Activated CD4-positive, alpha-beta memory T cell treated with anti-CD3 and anti-CD28 coated beads for 36 hours (primary cell): Measurements from ENCODE around the gene DUSP22. TPM values are rescaled to one million over a fixed set of nuclear protein-coding genes. Genes with fewer than 3 reads are reported as not detected.
"Not testable (repeated sequence)": the region's sequence is repeated elsewhere in the genome, so short reads cannot be mapped to it uniquely, and the experiment has no call there.

ENCODE experiments used
- CTCF ChIA-PET: fragments of 350-600 bp; sonication (Branson Sonifier 250); formaldehyde crosslinking; loops from one replicate; lab custom pipeline; 2021; ENCODE audit warnings: antibody characterized with exemption, inconsistent platforms; lab: Charles Lee
- POLR2A ChIA-PET: fragments of 350-600 bp; sonication (Branson Sonifier 250); formaldehyde crosslinking; loops from one replicate; lab custom pipeline; 2021; ENCODE audit warnings: antibody characterized with exemption; lab: Charles Lee
- DNase-seq: peaks from one replicate; pipeline ENCODE4 v3.0.0-alpha.2; 2020
- H3K27ac Mint-ChIP-seq: one replicate; pipeline ENCODE4 v1.8.0; 2021; ENCODE audit warnings: mixed read lengths
- H3K27me3 Mint-ChIP-seq: one replicate; pipeline ENCODE4 v1.8.0; 2021; ENCODE audit warnings: mixed read lengths
- H3K36me3 Mint-ChIP-seq: one replicate; pipeline ENCODE4 v1.8.0; 2021; ENCODE audit warnings: mixed read lengths
- H3K4me1 Mint-ChIP-seq: one replicate; pipeline ENCODE4 v1.8.0; 2021; ENCODE audit warnings: low read depth, mixed read lengths
- H3K4me3 Mint-ChIP-seq: one replicate; pipeline ENCODE4 v1.8.0; 2021; ENCODE audit warnings: mild to moderate bottlenecking, mixed read lengths
- H3K9me3 Mint-ChIP-seq: one replicate; pipeline ENCODE4 v1.8.0; 2021; ENCODE audit warnings: mixed read lengths
- intact Hi-C: fragments of 100-400 bp; cut with micrococcal nuclease; formaldehyde crosslinking; loops from one replicate; pipeline ENCODE4 v1.15.1; 2023
- total RNA-seq, 2 experiments: library from RNA; stranded (reverse); gene quantifications; one replicate each; pipeline ENCODE4 v1.2.3, GENCODE V29; 2021

DUSP22 gene
- 10 to 100 TPM; 28.0 to 28.7 TPM for total RNA-seq

DNA sequence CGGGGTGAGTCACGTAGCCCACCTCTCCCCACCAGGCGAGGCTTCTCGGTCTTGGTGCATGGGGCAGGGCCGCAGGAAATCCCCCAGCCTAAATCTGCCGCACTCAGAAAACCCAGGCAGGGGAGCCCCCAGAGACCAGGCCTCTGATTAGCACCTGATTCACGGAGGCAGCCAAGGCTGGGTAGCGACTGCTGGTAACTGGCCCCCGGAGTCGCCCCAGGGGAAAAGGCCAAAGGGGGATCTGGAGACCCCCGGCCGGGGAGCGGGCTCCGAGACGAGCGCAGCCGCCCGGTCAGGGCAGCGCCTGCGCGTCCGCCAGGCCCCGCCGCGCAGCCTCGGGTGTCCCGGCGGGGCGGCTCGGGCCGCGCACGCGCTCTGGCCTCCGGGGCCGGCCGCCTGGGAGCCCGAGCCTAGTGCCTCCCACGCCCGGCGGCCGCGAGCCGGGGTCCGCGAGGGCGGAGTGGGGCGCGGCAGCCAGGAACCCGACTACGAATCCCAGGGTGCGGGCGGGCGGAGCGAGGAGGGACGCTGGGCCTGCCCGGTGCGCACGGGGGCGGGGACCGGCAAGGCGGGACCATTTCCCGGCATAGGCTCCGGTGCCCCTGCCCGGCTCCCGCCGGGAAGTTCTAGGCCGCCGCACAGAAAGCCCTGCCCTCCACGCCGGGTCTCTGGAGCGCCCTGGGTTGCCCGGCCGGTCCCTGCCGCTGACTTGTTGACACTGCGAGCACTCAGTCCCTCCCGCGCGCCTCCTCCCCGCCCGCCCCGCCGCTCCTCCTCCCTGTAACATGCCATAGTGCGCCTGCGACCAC, at the start of gene DUSP22:
Gene DUSP22 (plus strand): TSS at position 791 of the 809 bp plus-strand sequence. CDS start 53 bp downstream, outside the sequence.
- peak; percentile 87 for DNase-seq
- CTCF ChIA-PET, result interaction anchor here (1.0 kb wide), 1 partner anchor 103 kb away, joined by 3 read pairs; no protein-coding TSS in a partner anchor
- Mint-ChIP-seq H3K27me3 (peaks cover 1% of the 10 kb centered on the region), H3K4me3 (peak within 1 kb of the TSS; percentile 91), H3K4me1 (peaks cover 43% of the 10 kb centered on the region), H3K36me3 (peaks cover 3% of the 10 kb centered on the region), H3K9me3 (no peaks in the 10 kb centered on the region), H3K27ac (peak within 1 kb of the TSS; percentile 92)
- POLR2A ChIA-PET, result interaction anchor here (0.6 to 0.9 kb wide), 2 partner anchors 66 to 98 kb away, joined by 3 read pairs; no protein-coding TSS in a partner anchor
- intact Hi-C loops, result loop anchor here (1.0 to 5.0 kb wide), 5 partner anchors 27 to 215 kb away; no protein-coding TSS in a partner anchor

DNA sequence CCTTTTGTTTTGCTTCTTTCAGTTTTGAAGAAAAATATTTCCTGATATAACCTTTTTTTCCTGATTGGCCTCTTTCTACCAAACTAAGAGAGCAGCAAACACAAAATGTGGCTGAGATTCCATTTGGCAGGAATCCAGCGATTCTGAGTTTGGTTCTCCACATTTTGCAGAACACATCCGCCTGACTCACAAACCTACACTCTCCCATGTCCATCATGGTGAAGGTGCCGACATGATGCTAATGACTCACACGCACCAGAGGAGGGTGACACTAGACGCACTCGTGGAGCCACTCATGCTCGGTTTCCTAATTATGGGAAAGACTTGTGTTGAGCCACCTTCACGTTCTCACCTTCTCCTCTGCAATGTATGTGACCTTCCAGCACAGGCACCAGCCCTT, 45.9 kb upstream of the DUSP22 start:
- Mint-ChIP-seq H3K27me3 (peaks cover 3% of the 10 kb centered on the region), H3K27ac (no peak overlapping the region), H3K4me1 (peaks cover 6% of the 10 kb centered on the region), H3K9me3 (peaks cover 4% of the 10 kb centered on the region), H3K4me3 (no peak overlapping the region), H3K36me3 (no peaks in the 10 kb centered on the region)
- CTCF ChIA-PET, result no interaction called here
- no peak for DNase-seq
- POLR2A ChIA-PET, result no interaction called here
- intact Hi-C loops, result no loop called here

DNA sequence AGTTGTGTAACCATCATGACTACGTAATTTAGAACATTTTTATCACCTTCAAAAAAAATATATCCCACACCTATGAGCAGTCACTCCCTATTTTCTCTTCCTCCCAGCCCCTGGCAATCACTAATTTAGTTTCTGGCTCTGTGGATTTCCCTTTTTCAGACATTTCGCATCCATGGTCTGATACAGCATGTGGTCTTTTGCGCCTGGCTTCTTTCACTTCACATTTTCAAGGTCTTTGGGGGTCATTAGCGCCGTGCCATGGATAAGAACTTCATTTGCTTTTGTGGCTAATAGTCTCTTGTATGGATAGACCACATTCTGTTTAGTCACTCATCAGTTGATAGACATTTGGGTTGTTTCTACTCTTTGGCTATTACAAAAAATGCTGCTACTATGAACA, 44.9 kb upstream of the DUSP22 start:
- POLR2A ChIA-PET, result no interaction called here
- CTCF ChIA-PET, result no interaction called here
- intact Hi-C loops, result no loop called here
- no peak overlapping the region for H3K4me3 Mint-ChIP-seq
- H3K4me1 Mint-ChIP-seq, result peaks cover 16% of the 10 kb centered on the region
- H3K27me3 Mint-ChIP-seq, result no peaks in the 10 kb centered on the region
- peaks cover 4% of the 10 kb centered on the region for H3K9me3 Mint-ChIP-seq
- DNase-seq, result no peak
- no peaks in the 10 kb centered on the region for H3K36me3 Mint-ChIP-seq
- H3K27ac Mint-ChIP-seq, result no peak overlapping the region

GRCh38 chr6:248046-248445, 44.2 kb upstream of the DUSP22 start:
- CTCF ChIA-PET, intact Hi-C loops, H3K36me3 Mint-ChIP-seq, POLR2A ChIA-PET, H3K4me3 Mint-ChIP-seq, H3K9me3 Mint-ChIP-seq, H3K27me3 Mint-ChIP-seq, H3K27ac Mint-ChIP-seq, DNase-seq: not testable (repeated sequence)
- H3K4me1 Mint-ChIP-seq, result peaks cover 23% of the 10 kb centered on the region

DNA sequence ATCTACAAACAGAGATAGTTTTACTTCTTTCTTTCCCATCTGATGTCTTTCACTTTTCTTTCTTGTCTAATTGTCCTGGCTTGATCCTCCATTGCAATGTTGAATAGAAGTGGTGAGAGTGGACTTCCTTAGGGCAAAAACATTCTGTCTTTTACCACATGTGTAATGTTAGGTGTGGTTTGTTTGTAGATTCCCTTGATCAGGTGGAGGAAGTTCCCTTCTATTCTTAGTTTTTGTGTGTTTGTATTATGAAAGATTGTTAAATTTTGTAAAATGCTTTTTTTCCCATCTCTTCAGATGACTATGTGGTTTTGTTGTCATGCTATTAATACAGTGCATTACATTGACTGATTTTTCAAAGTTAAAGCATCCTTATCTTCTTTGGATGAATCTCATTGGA, 41.6 kb upstream of the DUSP22 start:
- POLR2A ChIA-PET, result no interaction called here
- no peaks in the 10 kb centered on the region for H3K9me3 Mint-ChIP-seq
- peaks cover 2% of the 10 kb centered on the region for H3K27me3 Mint-ChIP-seq
- peak overlapping the region; percentile 36 for H3K27ac Mint-ChIP-seq
- H3K4me3 Mint-ChIP-seq, result no peak overlapping the region
- CTCF ChIA-PET, result no interaction called here
- peaks cover 29% of the 10 kb centered on the region for H3K4me1 Mint-ChIP-seq
- no peaks in the 10 kb centered on the region for H3K36me3 Mint-ChIP-seq
- DNase-seq, result no peak
- intact Hi-C loops, result no loop called here

DNA sequence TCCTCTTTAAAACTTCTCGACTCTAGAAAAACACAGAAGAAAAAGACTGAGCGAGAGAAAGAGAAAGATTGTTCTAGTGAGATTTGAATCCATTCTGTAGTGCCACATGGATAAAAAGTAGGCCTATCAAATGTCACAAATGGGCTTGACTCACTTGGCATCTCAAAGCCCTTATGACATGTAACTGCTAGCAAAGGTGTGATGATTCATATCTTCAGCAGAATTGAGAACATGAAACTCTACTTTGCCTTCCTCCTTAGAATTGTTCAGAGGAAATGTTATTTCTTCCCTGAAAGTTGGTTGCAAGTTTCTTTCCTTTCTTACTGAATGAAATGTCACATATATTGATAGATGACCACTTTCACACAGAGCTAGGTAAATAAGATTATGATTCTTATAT, 40.4 kb upstream of the DUSP22 start:
- no peak for DNase-seq
- ChIA-PET POLR2A (no interaction called here), CTCF (interaction anchor here (1.0 kb wide), 1 partner anchor 25 kb away, joined by 3 read pairs; no protein-coding TSS in a partner anchor)
- Mint-ChIP-seq H3K27me3 (peaks cover 2% of the 10 kb centered on the region), H3K27ac (peak overlapping the region; percentile 61), H3K36me3 (no peaks in the 10 kb centered on the region), H3K4me1 (peaks cover 30% of the 10 kb centered on the region), H3K9me3 (no peaks in the 10 kb centered on the region), H3K4me3 (no peak overlapping the region)
- intact Hi-C loops, result loop anchor here (1.0 to 2.0 kb wide), 4 partner anchors 16 to 63 kb away; partner anchors contain the start of gene DUSP22

GRCh38 chr6:252775-253535, 39.3 kb upstream of the DUSP22 start:
- H3K27ac Mint-ChIP-seq, result no peak overlapping the region
- no peaks in the 10 kb centered on the region for H3K36me3 Mint-ChIP-seq
- intact Hi-C loops, result loop anchor here (1.0 to 2.0 kb wide), 4 partner anchors 17 to 64 kb away; partner anchors contain the start of gene DUSP22
- ChIA-PET POLR2A (interaction anchor here (1.3 kb wide), 1 partner anchor 150 kb away, joined by 3 read pairs; no protein-coding TSS in a partner anchor), CTCF (interaction anchor here (1.0 to 1.2 kb wide), 2 partner anchors 26 to 64 kb away, joined by 3 read pairs; no protein-coding TSS in a partner anchor)
- peaks cover 2% of the 10 kb centered on the region for H3K27me3 Mint-ChIP-seq
- no peak overlapping the region for H3K4me3 Mint-ChIP-seq
- no peak for DNase-seq
- H3K9me3 Mint-ChIP-seq, result no peaks in the 10 kb centered on the region
- H3K4me1 Mint-ChIP-seq, result peaks cover 36% of the 10 kb centered on the region

DNA sequence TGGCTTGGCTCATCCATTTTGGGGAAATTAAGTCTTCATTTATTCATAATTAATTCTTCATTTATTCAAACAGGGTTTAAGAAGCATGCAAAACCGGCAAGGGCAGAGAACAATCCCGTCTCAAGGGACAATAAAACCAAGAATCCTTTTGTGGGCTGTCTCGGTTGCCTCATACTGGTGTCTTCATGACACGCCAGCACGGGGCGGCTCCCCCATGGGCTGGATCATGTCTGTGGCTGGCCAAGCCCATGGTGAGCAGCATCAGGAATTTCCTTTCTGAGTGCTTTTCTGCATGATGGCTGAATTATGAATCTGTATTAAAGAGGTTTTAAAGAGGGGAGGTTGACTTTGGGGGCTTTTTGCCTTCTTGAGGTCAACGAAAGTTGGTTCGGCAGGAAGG, 38.3 kb upstream of the DUSP22 start:
- ChIA-PET POLR2A (no interaction called here), CTCF (interaction anchor here (1.2 kb wide), 1 partner anchor 65 kb away, joined by 3 read pairs; no protein-coding TSS in a partner anchor)
- Mint-ChIP-seq H3K27ac (no peak overlapping the region), H3K9me3 (peaks cover 8% of the 10 kb centered on the region), H3K4me1 (peaks cover 36% of the 10 kb centered on the region), H3K4me3 (no peak overlapping the region), H3K36me3 (peaks cover 1% of the 10 kb centered on the region), H3K27me3 (peaks cover 2% of the 10 kb centered on the region)
- DNase-seq, result no peak
- intact Hi-C loops, result no loop called here

DNA sequence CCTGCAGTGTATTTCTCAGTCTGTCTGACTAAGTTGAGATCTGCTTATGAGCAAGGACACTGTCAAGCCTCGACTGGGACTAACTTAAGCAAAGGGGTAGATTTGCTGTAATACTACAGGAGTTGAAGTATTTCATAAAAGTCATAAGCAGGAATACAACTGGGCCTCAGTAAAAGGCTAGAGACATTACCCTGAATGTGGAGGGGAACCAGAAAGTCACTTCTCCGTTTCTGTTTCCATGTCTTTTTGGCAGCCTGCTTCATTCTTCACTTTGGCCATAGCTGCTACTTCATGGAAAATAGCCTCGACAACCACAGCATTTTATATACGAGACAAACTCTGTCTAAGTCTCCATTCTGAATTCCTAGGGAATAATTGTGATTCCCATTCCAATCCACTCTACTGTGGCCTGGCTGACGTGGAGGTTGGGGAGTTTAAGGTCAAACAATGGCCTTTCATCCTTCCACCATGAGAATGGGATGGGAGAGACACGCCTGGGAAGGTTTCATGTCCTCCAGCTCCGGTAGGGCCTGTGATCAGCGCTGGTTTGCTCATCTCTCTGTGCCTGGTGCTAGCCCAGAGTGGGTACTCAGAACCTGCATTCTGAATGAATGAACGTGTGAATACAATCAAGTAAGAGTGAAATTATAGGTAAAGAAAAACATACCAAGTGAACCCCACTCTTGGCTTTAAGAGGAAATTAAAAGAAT, 37.1 kb upstream of the DUSP22 start:
- no peak for DNase-seq
- no peak overlapping the region for H3K4me3 Mint-ChIP-seq
- H3K27me3 Mint-ChIP-seq, result peaks cover 2% of the 10 kb centered on the region
- peaks cover 43% of the 10 kb centered on the region for H3K4me1 Mint-ChIP-seq
- intact Hi-C loops, result no loop called here
- ChIA-PET POLR2A (no interaction called here), CTCF (no interaction called here)
- peaks cover 1% of the 10 kb centered on the region for H3K36me3 Mint-ChIP-seq
- H3K9me3 Mint-ChIP-seq, result peaks cover 10% of the 10 kb centered on the region
- no peak overlapping the region for H3K27ac Mint-ChIP-seq

- DNase-seq, result no peak
- no peak overlapping the region for H3K27ac Mint-ChIP-seq
- ChIA-PET CTCF (no interaction called here), POLR2A (interaction anchor here (0.6 kb wide), 1 partner anchor 25 kb away, joined by 3 read pairs; no protein-coding TSS in a partner anchor)
- H3K9me3 Mint-ChIP-seq, result peaks cover 10% of the 10 kb centered on the region
- peaks cover 44% of the 10 kb centered on the region for H3K4me1 Mint-ChIP-seq
- intact Hi-C loops, result no loop called here
- H3K36me3 Mint-ChIP-seq, result peaks cover 1% of the 10 kb centered on the region
- no peak overlapping the region for H3K4me3 Mint-ChIP-seq
- peaks cover 2% of the 10 kb centered on the region for H3K27me3 Mint-ChIP-seq
These were observed 36.6 kb upstream of the DUSP22 start for GRCh38 chr6:255751-256083.

DNA sequence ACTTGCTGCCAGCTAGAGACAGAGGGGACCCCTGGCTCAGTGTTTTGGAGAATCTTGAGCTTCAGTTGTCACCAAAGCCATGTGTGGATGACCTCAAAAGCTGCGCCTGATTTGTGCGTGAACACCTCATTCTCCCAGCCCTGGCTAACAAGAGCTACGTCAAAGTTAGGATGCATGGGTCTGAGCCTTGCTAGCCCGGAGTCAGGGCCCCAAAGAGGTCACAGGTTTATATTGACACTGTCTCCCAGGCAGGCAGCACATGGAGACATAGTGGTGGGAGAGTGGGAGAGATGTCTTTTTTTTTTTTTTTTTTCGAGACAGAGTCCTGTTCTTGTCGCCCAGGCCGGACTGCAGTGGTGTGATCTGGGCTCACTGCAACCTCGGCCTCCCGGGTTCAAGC, 36.1 kb upstream of the DUSP22 start:
- peaks cover 1% of the 10 kb centered on the region for H3K36me3 Mint-ChIP-seq
- DNase-seq, result no peak
- intact Hi-C loops, result no loop called here
- peaks cover 2% of the 10 kb centered on the region for H3K27me3 Mint-ChIP-seq
- POLR2A ChIA-PET, result interaction anchor here (0.6 kb wide), 1 partner anchor 26 kb away, joined by 3 read pairs; no protein-coding TSS in a partner anchor
- H3K4me3 Mint-ChIP-seq, result no peak overlapping the region
- H3K27ac Mint-ChIP-seq, result no peak overlapping the region
- CTCF ChIA-PET, result no interaction called here
- H3K4me1 Mint-ChIP-seq, result peaks cover 40% of the 10 kb centered on the region
- peaks cover 10% of the 10 kb centered on the region for H3K9me3 Mint-ChIP-seq
